ENCODE results near the gene RUNX1. TPM values are rescaled to one million over a fixed set of nuclear protein-coding genes. Genes with fewer than 3 reads are reported as not detected.

Gene RUNX1
- total and polyA plus RNA-seq, 2 of the 13 experiments (the other 11 are each of a cell fraction or from before 2014, with no cell fraction given), result 5.4 to 6.4 TPM

GRCh38 chr21:34942911-34943310 lies 106.2 kb downstream of the RUNX1 start:
- WGBS (ENCODE audit: low lambda C conversion rate), result 88% methylated on average over 6 of the region's 7 CpGs
- CTCF ChIA-PET (ENCODE audit: low intra/inter-chr PET ratio, low total read pairs), result no interaction called here
- intact Hi-C loops (cut with micrococcal nuclease; ENCODE audit: unreplicated experiment) (no loop called here), in situ Hi-C loops (cut with HindIII; ENCODE audit: extremely low pct_ligation_motif_present, low pct_unique_long_range_greater_than_20kb) (no loop called here)
- BruUV-seq (replicated peaks), result no TSS peak
- FAIRE-seq (no peak), ATAC-seq (no peak), DNase-seq (ENCODE audit: low spot score) (no peak)
- H3K4me1 ChIP-seq (ENCODE audit: insufficient read depth, low read length), result peaks cover 25% of the 10 kb centered on the region
- no peak overlapping the region for H3K9ac ChIP-seq (ENCODE audit: insufficient read depth, low read depth, low read length)
- no peak for TF ChIP-seq AHR (CRISPR knock-in tag; IDR thresholded peaks at IDR 0.05)
- no peak for TF ChIP-seq PLRG1 (conservative IDR thresholded peaks at IDR 0.05)
- no peak for TF ChIP-seq MXD4 (CRISPR knock-in tag; IDR thresholded peaks at IDR 0.05)
- TF ChIP-seq ZBTB10 (CRISPR knock-in tag; IDR thresholded peaks at IDR 0.05; ENCODE audit: borderline replicate concordance), result no peak
- no peak for TF ChIP-seq SRSF1 (optimal IDR thresholded peaks at IDR 0.05; ENCODE audit: low read depth, low read length)
- TF ChIP-seq, protein P1, sequence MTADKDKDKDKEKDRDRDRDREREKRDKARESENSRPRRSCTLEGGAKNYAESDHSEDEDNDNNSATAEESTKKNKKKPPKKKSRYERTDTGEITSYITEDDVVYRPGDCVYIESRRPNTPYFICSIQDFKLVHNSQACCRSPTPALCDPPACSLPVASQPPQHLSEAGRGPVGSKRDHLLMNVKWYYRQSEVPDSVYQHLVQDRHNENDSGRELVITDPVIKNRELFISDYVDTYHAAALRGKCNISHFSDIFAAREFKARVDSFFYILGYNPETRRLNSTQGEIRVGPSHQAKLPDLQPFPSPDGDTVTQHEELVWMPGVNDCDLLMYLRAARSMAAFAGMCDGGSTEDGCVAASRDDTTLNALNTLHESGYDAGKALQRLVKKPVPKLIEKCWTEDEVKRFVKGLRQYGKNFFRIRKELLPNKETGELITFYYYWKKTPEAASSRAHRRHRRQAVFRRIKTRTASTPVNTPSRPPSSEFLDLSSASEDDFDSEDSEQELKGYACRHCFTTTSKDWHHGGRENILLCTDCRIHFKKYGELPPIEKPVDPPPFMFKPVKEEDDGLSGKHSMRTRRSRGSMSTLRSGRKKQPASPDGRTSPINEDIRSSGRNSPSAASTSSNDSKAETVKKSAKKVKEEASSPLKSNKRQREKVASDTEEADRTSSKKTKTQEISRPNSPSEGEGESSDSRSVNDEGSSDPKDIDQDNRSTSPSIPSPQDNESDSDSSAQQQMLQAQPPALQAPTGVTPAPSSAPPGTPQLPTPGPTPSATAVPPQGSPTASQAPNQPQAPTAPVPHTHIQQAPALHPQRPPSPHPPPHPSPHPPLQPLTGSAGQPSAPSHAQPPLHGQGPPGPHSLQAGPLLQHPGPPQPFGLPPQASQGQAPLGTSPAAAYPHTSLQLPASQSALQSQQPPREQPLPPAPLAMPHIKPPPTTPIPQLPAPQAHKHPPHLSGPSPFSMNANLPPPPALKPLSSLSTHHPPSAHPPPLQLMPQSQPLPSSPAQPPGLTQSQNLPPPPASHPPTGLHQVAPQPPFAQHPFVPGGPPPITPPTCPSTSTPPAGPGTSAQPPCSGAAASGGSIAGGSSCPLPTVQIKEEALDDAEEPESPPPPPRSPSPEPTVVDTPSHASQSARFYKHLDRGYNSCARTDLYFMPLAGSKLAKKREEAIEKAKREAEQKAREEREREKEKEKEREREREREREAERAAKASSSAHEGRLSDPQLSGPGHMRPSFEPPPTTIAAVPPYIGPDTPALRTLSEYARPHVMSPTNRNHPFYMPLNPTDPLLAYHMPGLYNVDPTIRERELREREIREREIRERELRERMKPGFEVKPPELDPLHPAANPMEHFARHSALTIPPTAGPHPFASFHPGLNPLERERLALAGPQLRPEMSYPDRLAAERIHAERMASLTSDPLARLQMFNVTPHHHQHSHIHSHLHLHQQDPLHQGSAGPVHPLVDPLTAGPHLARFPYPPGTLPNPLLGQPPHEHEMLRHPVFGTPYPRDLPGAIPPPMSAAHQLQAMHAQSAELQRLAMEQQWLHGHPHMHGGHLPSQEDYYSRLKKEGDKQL (CRISPR knock-in tag; IDR thresholded peaks at IDR 0.05; ENCODE audit: low read depth), result no peak
- no peak for TF ChIP-seq TEAD3 (CRISPR knock-in tag; optimal IDR thresholded peaks at IDR 0.05; ENCODE audit: borderline replicate concordance)
- TF ChIP-seq FOXC1 (CRISPR knock-in tag; IDR thresholded peaks at IDR 0.05; ENCODE audit: borderline replicate concordance), result no peak
- TF ChIP-seq GLI4 (CRISPR knock-in tag; IDR thresholded peaks at IDR 0.05; ENCODE audit: borderline replicate concordance), result no peak
- TF ChIP-seq FOXO1 (CRISPR knock-in tag; IDR thresholded peaks at IDR 0.05), result no peak
- no peak for TF ChIP-seq PRPF4 (IDR thresholded peaks at IDR 0.05; ENCODE audit: low read depth, low read length, poor library complexity, severe bottlenecking)
- H3K9me3 ChIP-seq (ENCODE audit: low read length), result no peaks in the 10 kb centered on the region
- no peak overlapping the region for H3K4me2 ChIP-seq (ENCODE audit: low read depth, low read length)
- H3K27me3 ChIP-seq (ENCODE audit: control insufficient read depth in 1 of 2, insufficient read depth in 2 of 2, low read length in 2 of 2), result no peaks in the 10 kb centered on the region
- no peaks in the 10 kb centered on the region for H4K20me1 ChIP-seq (ENCODE audit: insufficient read depth, low read length)
- POLR2A ChIA-PET, result no interaction called here
- no peaks in the 10 kb centered on the region for H3K79me2 ChIP-seq (ENCODE audit: insufficient read depth, low read length)
- H3K36me3 ChIP-seq (replicated peaks in 1 of 2; ENCODE audit: control insufficient read depth in 1 of 2, insufficient read depth in 2 of 2, low read length in 2 of 2), result no peaks in the 10 kb centered on the region
- H3K4me3 ChIP-seq (replicated peaks in 1 of 3; ENCODE audit: insufficient read depth in 1 of 3, low read depth in 2 of 3, low read length in 3 of 3), result no peak overlapping the region
- H3K27ac ChIP-seq (ENCODE audit: extremely low read length, insufficient read depth, low read length), result no peak overlapping the region
- no peak overlapping the region for H2AFZ ChIP-seq (ENCODE audit: low read length)

Measured in HepG2 (cell line).